HG03095 (cell line): Measurements from ENCODE around the gene HDDC3.
A peak's percentile ranks its signal among the peaks of the same experiment; 100 is the strongest.

Experiments used
- ATAC-seq: cut with Tn5 transposase; IDR thresholded peaks from one replicate; pipeline ENCODE4 v1.9.1; 2021; ENCODE audit warnings: moderate library complexity; ENCODE audit not compliant: unreplicated experiment

Gene HDDC3

DNA sequence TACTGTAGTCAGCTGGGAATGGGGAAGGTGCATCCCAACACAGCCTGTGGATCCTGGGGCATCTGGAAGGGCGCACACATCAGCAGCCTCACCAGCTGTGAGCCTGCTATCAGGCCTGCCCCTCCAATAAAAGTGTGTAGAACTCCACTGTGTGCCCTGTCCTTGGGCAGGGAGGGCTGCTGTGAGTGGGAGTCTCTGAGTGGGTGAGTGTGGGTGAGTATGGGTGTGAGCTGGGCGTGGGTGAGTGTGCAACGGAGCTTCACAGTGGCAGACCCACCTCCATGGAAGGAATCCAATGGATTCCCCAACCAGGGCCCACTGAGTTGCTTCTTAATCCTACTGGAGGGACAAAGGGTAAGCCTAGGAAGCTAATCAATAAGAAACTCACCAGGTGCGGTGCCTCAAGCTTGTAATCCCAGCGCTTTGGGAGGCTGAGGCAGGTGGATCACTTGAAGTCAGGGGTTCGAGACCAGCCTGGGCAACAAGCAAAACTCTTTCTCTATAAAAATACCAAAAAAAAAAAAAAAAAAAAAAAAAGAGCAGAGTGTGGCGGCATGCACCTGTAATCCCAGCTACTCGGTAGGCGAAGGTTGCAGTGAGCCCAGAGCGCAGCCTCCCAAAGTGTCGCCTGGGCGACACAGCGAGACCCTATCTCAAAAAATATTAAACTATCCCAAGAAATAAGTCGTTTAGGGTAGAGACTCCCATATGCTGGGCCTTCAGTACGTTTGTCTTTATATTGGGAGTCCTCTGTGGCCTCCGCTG is 21.8 kb upstream of the HDDC3 start:
- no peak for ATAC-seq

DNA sequence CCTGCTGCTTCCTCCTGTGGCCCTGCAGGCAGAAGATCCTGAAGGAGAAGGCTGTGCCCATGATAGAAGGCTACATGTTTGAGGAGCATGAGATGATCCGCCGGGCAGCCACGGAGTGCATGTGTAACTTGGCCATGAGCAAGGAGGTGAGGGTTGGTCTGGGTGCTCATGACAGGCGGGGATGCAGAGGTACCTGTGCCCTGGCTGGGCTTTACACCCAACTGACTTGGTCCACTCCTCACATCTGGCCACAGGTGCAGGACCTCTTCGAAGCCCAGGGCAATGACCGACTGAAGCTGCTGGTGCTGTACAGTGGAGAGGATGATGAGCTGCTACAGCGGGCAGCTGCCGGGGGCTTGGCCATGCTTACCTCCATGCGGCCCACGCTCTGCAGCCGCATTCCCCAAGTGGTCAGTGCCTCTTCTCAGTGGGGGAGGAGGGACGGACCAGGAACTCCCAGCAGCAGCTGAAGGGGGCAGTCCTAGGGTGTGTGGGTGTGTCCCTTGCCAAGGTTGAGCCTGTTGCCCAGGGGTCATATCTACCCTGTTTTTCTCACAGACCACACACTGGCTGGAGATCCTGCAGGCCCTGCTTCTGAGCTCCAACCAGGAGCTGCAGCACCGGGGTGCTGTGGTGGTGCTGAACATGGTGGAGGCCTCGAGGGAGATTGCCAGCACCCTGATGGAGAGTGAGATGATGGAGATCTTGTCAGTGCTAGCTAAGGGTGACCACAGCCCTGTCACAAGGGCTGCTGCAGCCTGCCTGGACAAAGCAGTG is 20.7 kb upstream of the HDDC3 start:
- no peak for ATAC-seq

DNA sequence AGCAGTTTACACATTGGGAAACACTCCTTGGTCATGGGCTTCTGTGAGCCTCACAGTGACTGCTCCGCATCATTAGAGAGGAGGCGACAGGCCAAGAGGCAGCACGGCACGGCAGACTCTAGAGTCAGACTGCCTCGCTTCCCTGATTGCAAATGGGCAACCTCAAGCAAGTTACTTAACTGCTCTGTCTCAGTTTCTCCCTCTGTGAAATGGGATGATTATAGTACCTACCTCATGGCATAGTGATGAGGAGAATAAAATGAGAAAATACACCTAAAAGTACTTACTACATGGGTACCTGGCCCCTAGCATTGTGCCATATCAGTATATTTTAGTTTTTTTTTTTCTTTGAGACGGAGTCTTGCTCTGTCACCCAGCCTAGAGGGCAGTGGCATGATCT is 18.3 kb upstream of the HDDC3 start:
- ATAC-seq: no peak

DNA sequence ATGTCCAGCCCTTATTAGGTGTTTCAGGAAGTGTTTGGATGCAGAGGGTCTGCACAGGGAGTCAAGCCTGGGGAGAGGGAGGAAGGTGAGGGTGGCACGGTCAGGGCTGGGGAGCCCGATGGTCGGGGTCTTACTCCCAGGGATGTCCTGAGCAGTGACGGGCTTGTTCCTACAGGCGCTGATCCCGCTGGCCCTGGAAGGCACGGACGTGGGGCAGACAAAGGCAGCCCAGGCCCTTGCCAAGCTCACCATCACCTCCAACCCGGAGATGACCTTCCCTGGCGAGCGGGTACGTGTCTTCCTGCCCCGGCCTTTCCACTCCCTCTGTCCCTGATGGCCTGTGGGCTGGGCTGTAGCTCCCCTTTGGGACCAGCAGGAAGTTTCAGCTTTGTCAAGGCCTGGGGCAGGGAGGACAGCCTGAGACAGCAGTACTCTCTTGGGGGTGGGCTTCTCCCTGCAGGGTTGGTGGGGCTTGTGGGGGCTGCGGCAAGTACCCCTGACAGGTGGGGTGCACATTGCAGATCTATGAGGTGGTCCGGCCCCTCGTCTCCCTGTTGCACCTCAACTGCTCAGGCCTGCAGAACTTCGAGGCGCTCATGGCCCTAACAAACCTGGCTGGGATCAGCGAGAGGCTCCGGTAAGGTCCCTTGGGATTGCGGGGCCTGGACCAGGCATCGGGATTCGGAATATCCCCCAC is 17.8 kb upstream of the HDDC3 start:
- no peak for ATAC-seq

DNA sequence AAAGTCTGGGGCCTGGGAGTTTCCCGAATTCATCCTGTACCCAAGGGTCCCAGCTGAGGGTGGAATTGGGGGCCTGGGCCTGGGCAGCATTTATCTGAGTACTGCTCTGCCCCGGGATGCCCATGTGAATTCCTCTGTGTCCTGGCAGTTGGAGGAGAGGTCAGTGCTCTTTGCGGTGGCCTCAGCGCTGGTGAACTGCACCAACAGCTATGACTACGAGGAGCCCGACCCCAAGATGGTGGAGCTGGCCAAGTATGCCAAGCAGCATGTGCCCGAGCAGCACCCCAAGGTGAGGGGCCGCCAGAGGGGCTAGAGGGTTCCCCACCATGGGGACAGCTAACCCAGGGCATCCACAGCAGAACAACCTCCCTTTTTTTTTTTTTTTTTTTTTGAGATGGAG is 16.2 kb upstream of the HDDC3 start:
- ATAC-seq: no peak

DNA sequence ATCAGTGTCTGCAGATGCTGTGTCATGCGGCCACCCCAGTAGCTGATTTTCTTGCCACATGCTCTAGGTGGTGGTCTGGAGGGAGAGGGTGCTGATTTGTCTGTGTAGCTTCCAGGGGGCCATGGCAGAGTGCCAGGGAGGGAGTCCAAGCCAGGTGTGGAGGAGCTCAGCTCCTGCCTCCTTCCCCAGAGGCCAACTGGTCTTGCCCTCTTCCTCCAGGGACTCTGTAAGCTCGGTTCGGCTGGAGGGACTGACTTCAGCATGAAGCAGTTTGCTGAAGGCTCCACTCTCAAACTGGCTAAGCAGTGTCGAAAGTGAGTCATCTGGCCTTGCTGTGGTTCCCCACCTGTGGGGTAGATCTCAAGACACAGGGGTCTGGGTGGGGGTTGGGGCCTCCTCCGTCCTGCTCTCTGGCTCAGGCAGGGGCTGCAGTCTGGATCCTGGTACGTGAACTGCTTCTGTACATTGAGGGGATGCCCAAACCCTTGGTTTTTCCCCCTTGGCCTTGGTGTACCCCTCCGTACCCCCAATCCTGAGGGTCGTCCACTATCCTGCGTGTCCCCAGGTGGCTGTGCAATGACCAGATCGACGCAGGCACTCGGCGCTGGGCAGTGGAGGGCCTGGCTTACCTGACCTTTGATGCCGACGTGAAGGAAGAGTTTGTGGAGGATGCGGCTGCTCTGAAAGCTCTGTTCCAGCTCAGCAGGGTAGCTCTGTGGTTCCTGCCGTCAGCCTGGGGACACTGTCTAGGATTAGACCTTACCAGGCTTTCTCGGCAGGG is 15.4 kb upstream of the HDDC3 start:
- no peak for ATAC-seq

DNA sequence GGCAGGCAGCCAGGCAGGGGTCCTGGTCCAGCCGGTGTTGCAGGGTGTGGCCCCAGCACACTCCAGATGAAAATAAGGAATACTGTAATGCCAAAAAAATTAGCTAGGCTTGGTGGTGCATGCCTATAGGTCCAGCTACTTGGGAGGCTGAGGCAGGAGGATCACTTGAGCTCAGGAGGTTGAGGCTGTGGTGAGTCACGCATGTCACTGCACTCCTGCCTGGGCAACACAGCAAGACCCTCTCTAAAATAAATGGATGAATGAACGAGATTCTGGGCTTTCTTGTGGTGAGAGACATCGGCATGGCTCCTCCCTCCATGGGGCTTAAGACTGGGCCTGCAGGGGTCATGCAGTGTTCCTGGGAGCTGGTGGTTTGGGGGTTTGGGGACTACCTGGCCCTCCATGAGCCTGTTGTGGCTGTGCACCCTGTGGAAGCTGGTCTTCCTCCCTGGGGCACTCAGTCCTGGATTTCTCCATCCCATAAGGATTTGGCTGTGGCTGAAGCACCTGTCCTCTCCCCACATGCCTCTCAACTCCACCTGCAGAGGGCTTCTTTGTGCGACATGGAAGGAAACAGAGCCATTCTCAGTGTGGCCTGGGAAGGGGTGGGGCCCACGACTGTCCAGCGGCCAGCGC is 14.7 kb upstream of the HDDC3 start:
- ATAC-seq: no peak

DNA sequence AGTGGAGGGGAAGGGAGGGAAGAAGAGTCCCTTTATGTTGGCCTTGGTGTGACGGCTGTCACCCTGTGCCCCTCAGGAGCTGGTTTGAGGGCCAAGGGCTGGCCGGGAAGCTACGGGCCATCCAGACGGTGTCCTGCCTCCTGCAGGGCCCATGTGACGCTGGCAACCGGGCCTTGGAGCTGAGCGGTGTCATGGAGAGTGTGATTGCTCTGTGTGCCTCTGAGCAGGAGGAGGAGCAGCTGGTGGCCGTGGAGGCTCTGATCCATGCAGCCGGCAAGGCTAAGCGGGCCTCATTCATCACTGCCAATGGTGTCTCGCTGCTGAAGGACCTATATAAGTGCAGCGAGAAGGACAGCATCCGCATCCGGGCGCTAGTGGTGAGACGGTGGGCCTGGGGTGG is 14.2 kb upstream of the HDDC3 start:
- no peak for ATAC-seq

DNA sequence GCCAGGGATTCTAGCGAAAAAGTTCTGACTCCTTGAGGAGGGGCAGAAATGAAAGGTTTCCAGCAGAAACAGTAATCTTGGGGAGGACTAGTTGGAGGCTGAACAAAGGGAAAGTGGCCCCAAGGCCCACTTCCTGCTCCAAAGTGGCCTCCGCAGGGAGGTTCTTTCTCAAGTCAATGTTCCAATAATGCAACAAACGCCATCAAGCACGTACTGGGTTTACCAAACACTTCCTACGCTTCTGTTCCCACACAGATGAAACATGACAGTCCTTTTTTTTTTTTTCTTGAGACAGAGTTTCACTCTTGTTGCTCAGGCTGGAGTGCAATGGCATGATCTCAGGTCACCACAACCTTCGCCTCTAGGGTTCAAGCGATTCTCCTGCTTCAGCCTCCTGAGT is 12.7 kb upstream of the HDDC3 start:
- no peak for ATAC-seq

DNA sequence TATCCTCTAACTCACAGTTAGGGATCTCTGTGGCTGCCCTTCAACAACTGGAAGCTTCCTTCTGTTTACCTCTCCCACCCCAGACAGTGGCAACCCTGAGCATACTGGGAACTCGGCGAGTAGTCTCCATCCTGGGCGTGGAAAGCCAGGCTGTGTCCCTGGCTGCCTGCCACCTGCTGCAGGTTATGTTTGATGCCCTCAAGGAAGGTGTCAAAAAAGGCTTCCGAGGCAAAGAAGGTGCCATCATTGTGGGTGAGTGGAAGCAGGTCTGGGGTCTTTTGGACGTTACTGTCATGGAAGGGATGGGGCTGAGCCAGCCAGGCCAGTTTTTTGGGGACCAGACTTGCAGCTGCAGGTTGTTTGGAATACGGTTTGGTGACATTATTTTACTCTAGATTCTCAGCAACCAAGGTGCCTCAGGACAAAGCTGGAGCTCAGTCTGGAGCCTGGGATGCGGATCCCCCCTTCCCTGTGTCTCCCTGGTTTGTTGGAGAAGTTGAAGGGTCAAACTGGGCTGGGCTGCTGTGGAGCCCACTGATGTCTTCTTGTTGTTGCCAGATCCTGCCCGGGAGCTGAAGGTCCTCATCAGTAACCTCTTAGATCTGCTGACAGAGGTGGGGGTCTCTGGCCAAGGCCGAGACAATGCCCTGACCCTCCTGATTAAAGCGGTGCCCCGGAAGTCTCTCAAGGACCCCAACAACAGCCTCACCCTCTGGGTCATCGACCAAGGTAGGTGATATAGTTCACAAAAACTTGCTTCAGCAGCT is 10.2 kb upstream of the HDDC3 start:
- no peak for ATAC-seq

DNA sequence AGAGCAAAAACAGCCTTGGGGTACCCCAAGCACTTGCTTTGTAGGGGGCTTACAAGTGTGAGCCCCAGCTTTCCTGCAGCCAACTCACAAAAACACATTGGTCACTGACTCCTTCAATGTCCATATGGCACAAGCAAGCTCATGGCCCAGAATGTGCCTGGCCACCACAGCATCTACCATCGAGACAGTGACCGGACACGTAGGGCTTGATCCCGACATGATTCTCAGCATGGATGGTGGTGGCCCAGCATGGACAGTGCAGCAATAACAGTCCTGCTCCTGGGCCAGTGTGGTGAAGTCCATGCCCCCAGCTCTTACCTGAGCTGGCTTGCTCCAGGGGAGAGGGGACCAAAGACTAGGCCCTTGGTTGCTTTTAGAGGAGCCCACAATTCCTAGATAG is 8.7 kb upstream of the HDDC3 start:
- no peak for ATAC-seq

DNA sequence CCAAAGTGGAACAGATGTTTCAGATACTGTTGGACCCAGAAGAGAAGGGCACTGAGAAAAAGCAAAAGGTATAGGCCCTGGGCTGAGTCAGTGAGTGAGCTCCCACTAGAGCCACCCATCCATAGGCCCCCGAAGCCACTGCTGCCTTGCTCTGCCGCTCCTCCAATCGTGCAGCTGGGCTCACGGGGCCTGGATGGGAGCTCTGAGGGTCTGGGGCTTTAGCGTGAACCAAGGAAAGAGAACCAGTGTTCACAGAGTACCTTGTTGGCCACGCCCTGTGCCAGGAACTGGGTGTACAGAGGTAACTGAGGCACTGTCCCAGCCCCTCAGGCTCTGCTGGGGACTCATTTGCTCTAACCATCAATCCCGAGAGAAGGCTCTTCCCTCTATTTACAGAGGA is 7.4 kb upstream of the HDDC3 start:
- ATAC-seq: no peak

DNA sequence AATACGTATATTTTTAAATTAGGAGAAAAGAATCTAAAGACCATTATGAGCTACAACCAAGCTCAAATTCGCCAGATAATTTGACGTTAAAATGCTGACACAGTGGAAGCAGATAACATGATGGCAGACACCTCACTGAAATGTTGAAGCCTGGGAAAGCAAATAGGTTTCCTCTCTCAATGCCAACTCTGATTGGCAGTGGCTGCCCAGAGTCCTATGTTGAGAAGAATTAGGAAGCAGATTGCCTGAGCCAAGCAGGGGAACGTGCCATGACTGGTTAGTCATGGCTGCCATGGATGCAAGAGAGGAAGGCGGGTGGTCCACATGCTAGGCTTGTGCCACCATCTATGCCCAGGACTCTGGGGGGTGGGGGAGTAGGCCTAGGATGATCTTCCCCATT is 5.9 kb upstream of the HDDC3 start:
- no peak for ATAC-seq

DNA sequence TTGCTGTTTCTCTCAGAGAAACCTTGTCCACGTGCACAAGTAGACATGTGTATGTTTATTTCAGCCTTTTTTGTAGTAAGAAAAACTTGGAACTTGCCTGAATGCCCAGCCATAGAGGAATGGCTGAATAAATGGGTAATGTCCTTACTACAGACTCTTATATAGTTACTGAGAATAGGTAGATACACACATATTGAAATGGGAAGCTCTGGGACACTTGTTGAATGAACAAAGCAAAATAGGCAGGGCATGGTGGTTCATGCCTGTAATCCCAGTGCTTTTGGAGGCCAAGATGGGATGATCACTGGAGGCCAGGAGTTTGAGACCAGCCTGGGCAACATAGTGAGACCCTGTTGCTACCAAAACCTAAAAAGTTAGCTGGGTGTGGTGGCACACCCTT is 4.5 kb upstream of the HDDC3 start:
- no peak for ATAC-seq

DNA sequence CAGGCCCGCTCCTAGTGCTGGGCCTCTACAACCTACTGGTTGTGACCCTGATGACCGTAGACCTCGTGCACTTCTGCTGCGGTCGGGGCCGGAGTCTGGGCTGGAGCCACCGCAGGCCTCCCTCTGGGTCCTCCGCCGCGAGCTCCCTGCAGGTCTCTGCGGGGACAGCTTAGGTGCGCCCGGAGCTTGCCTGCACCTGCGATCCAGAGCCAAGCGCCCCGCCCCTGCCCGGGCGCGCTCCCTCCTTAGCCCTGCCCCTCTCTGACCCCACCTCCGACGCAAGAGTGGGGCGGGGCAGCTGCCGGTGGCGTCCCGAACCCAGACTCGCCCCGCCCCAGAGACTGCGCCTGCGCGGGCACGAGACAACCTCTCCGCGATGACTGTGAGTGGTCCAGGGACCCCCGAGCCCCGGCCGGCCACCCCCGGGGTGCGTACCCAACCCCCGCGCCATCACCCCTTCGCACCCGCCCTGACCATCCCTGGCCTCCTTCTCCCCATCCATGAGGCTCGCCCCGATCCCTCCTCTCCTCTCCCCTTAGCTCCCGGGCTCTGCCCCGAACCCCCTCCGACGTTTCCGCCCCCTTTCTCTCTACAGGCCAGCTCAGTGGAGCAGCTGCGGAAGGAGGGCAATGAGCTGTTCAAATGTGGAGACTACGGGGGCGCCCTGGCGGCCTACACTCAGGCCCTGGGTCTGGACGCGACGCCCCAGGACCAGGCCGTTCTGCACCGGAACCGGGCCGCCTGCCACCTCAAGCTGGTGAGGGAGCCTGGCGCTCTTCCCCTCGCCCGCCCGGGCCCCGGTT is 2.8 kb upstream of the HDDC3 start, which contains the start of gene UNC45A:
UNC45A (plus strand) TSS at position 337 of the 803 bp plus-strand sequence; CDS start at position 377, 40 bp downstream.
- peak; percentile 59 for ATAC-seq

DNA sequence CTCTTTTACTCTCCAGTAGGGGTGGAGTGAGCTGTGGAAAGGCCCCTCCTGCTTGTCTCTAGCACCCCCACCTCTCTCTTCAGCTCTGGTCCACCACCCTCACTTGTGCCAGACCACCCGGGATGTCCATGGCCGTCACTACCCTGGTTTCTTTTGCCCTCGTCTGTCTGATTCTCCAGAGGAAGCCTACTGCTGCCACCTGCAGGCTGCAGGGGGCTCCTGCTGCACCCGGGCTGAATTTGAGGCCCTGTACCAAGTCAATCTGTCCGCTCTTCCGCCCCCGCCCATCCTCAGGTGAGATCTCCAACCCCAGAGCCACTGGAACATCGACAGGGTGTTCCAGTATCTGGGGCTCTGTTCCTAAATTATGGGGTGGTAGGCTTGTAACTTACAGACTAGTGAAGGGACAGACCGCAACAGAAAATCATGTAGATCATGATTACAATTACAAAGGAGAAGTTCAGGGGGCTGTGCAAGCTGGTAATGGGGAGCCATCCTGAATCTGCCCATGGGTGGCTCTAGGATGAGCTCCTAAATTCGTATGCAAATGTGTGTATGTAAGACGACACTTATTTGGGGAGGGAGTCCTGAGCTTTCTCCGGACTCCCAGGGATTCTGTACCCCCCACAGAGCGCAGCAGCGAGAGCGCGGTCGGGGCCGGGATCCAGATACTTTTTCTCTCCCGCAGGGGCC is 2.1 kb upstream of the HDDC3 start:
- peak; percentile 38 for ATAC-seq

DNA sequence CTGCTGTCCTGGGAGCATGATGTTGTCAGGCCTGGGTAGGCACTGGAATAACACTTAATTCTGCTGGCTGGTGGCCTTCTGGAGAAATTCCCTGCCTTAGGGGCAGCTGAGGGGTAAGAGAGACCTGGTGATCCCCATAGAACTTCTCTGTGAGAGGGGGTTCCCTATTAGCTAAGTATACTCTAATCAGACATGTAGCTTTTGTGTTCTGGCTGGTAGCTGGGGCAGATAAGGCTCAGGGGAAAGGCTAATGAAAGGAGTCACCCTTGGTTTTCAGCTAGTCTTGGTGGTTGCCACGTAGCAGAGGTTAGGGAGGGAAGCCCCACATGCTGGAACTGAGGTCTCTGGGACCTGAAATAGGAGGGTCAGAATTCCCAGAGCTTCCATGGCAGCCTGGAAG is 952 bp upstream of the HDDC3 start:
- no peak for ATAC-seq

DNA sequence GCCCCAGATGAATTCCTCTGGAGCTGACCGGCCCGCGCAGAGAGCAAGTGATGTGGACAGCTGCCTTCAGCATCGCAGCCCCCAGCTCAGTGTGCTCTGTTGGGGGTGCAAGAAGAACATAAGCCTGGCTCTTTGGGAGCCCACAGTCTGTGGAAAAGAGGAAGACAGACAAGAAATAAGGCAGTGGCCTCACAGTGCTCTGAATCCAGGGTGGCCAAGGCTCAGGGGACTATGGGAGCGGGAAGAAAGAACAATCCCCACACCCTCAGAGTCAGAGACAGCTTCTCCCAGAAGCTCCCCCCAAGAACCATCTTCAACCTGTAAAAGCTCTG is 277 bp upstream of the HDDC3 start:
- no peak for ATAC-seq

DNA sequence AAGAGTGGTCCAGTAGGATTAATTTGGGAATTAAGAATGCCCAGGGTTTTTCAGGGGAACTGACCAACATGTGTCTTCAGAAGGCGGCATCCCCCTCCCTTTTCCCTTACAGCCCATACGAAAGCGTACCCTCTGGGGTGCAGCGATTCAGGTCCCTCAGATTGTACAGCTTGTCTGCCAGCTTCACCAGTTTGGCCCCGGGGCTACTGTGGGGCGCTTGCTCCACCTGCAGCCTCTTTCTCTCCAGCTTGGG is 848 bp downstream of the HDDC3 start:
- no peak for ATAC-seq
